ENCODE data around the gene HS1BP3. TPM values are rescaled to one million over a fixed set of nuclear protein-coding genes. Genes with fewer than 3 reads are reported as not detected.
A peak's percentile ranks its signal among the peaks of the same experiment; 100 is the strongest.

HS1BP3 gene
- total RNA-seq, 1 donor from 2014 or later = 23.1 TPM

- TF ChIP-seq CTCF (IDR thresholded peaks at IDR 0.05) (peak; percentile 36 to 96 (median 69)), POLR2AphosphoS5 (IDR thresholded peaks at IDR 0.05; ENCODE audit: insufficient read depth in 1 of 2, low read depth in 1 of 2) (peak; percentile 72 to 88), POLR2A (IDR thresholded peaks at IDR 0.05) (no peak)
- Histone ChIP-seq H3K4me1 (peaks cover 43% of the 10 kb centered on the region), H3K27ac (peak overlapping the region; percentile 81), H3K36me3 (peaks cover 0 to 12% of the 10 kb centered on the region in 2 donors), H3K27me3 (no peaks in the 10 kb centered on the region), H3K9me3 (no peaks in the 10 kb centered on the region), H3K4me3 (no peak overlapping the region)
- no peak for DNase-seq (ENCODE audit: extremely low spot score in 2 of 2)
- intact Hi-C loops (cut with DNase I) = loop anchor here (1.0 to 5.0 kb wide), 3 partner anchors 193 to 254 kb away; no protein-coding TSS in a partner anchor
Measured at GRCh38 chr2:20635675-20636584, 15.0 kb downstream of the HS1BP3 start.

- Histone ChIP-seq H3K27me3 (no peaks in the 10 kb centered on the region), H3K4me3 (no peak overlapping the region), H3K27ac (peak overlapping the region; percentile 81), H3K9me3 (no peaks in the 10 kb centered on the region), H3K4me1 (peaks cover 38% of the 10 kb centered on the region), H3K36me3 (peaks cover 0 to 12% of the 10 kb centered on the region in 2 donors)
- no peak for DNase-seq (ENCODE audit: extremely low spot score in 2 of 2)
- TF ChIP-seq POLR2AphosphoS5 (IDR thresholded peaks at IDR 0.05; ENCODE audit: insufficient read depth in 1 of 2, low read depth in 1 of 2) (no peak), POLR2A (IDR thresholded peaks at IDR 0.05) (no peak), CTCF (IDR thresholded peaks at IDR 0.05) (no peak)
- intact Hi-C loops (cut with DNase I) = loop anchor here (1.0 to 5.0 kb wide), 3 partner anchors 192 to 253 kb away; no protein-coding TSS in a partner anchor
Measured at GRCh38 chr2:20635113-20635510, 15.8 kb downstream of the HS1BP3 start.

DNA sequence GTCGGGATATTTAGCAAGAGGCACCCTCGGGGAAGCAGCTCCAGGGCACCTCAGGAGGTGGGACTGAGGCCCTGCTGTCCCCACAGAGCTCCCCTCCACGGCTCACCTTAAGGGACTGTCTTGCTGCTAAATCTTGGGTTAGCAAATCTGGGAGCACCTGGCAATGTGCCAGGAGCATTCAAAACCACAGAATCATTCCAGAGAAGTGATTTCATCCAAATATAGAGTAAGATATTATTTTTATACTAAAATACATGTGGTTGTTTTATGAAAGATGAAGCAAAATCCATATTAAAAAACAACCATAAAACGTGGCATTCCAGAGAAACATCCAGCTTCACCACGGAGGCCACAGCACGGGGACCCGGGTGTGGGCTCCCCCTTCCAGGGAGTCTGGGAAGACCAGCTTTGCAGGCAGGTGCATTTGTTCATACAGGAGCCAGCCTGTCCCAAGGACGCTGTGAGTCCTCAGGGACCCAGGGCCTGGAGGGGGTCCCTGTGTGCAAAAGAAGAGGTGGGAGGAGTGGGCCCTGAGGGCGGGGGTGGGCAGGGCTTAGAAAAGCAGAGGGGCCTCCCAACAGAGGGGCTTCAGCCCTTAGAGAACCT lies 16.3 kb downstream of the HS1BP3 start:
- intact Hi-C loops (cut with DNase I) = loop anchor here (1.0 to 5.0 kb wide), 4 partner anchors 57 to 252 kb away; no protein-coding TSS in a partner anchor
- no peaks in the 10 kb centered on the region for H3K27me3 ChIP-seq
- H3K36me3 ChIP-seq = peaks cover 0 to 12% of the 10 kb centered on the region in 2 donors
- DNase-seq (ENCODE audit: extremely low spot score in 2 of 2) = no peak
- H3K4me3 ChIP-seq = no peak overlapping the region
- TF ChIP-seq CTCF (IDR thresholded peaks at IDR 0.05) (no peak), POLR2AphosphoS5 (IDR thresholded peaks at IDR 0.05; ENCODE audit: insufficient read depth in 1 of 2, low read depth in 1 of 2) (no peak), POLR2A (IDR thresholded peaks at IDR 0.05) (no peak)
- H3K27ac ChIP-seq = peak overlapping the region; percentile 81
- peaks cover 38% of the 10 kb centered on the region for H3K4me1 ChIP-seq
- H3K9me3 ChIP-seq = no peaks in the 10 kb centered on the region

- DNase-seq (ENCODE audit: extremely low spot score in 2 of 2) = no peak
- TF ChIP-seq POLR2A (IDR thresholded peaks at IDR 0.05) (no peak), POLR2AphosphoS5 (IDR thresholded peaks at IDR 0.05; ENCODE audit: insufficient read depth in 1 of 2, low read depth in 1 of 2) (peak in 1 of 2 donors; percentile 63), CTCF (IDR thresholded peaks at IDR 0.05) (peak in 1 of 3 experiments; percentile 14)
- Histone ChIP-seq H3K27me3 (no peaks in the 10 kb centered on the region), H3K4me3 (no peak overlapping the region), H3K4me1 (peaks cover 38% of the 10 kb centered on the region), H3K9me3 (no peaks in the 10 kb centered on the region), H3K27ac (peak overlapping the region; percentile 81), H3K36me3 (peaks cover 0 to 12% of the 10 kb centered on the region in 2 donors)
- intact Hi-C loops (cut with DNase I) = loop anchor here (5.0 kb wide), 1 partner anchor 57 kb away; no protein-coding TSS in a partner anchor
Measured at GRCh38 chr2:20633794-20634506, 16.9 kb downstream of the HS1BP3 start.
